Mesendoderm (in vitro differentiated cells): ENCODE results near the gene TENM4.
A peak's percentile ranks its signal among the peaks of the same experiment; 100 is the strongest.

Source experiments
- DNase-seq: peaks from one replicate; pipeline ENCODE4 v3.0.0; 2013
- H2AK5ac ChIP-seq: 2 replicates; pipeline ENCODE4 v1.6.1; 2013; ENCODE audit warnings: low read length, inconsistent platforms
- H2BK120ac ChIP-seq: 2 replicates; pipeline ENCODE4 v1.6.1; 2013; ENCODE audit warnings: low read depth, mild to moderate bottlenecking, low read length, moderate library complexity, mixed read lengths
- H2BK15ac ChIP-seq: replicated peaks from 2 replicates; pipeline ENCODE4 v1.6.1; 2013; ENCODE audit warnings: low read depth, mild to moderate bottlenecking, moderate library complexity
- H2BK5ac ChIP-seq: 2 replicates; pipeline ENCODE4 v1.6.1; 2013; ENCODE audit warnings: low read length, inconsistent platforms
- H3K18ac ChIP-seq: 2 replicates; pipeline ENCODE4 v1.6.1; 2013; ENCODE audit warnings: mild to moderate bottlenecking, low read length, mixed read lengths
- H3K23ac ChIP-seq: one replicate; pipeline ENCODE4 v1.6.1; 2013; ENCODE audit warnings: low read length
- H3K27ac ChIP-seq: 2 replicates; pipeline ENCODE4 v1.5.1; 2013; ENCODE audit warnings: low read depth, mild to moderate bottlenecking, inconsistent platforms, low read length, moderate library complexity
- H3K27me3 ChIP-seq: 2 replicates; pipeline ENCODE4 v1.6.1; 2013; ENCODE audit warnings: low read length, control low read depth, mild to moderate bottlenecking, inconsistent platforms; ENCODE audit not compliant: insufficient read depth, poor library complexity
- H3K36me3 ChIP-seq: 2 replicates; pipeline ENCODE4 v1.6.1; 2013; ENCODE audit warnings: low read length, inconsistent platforms; ENCODE audit not compliant: control insufficient read depth, insufficient read depth
- H3K4ac ChIP-seq: one replicate; pipeline ENCODE4 v1.6.1; 2013; ENCODE audit warnings: low read depth, mild to moderate bottlenecking, low read length, moderate library complexity
- H3K4me1 ChIP-seq: 2 replicates; pipeline ENCODE4 v1.6.1; 2013; ENCODE audit warnings: low read depth, low read length, inconsistent platforms; ENCODE audit not compliant: control insufficient read depth
- H3K4me2 ChIP-seq: 2 replicates; pipeline ENCODE4 v1.6.1; 2013; ENCODE audit warnings: low read length
- H3K4me3 ChIP-seq: 2 replicates; pipeline ENCODE4 v1.5.1; 2013; ENCODE audit warnings: mild to moderate bottlenecking, low read length
- H3K56ac ChIP-seq: one replicate; pipeline ENCODE4 v1.6.1; 2013; ENCODE audit warnings: low read length
- H3K79me1 ChIP-seq: 2 replicates; pipeline ENCODE4 v1.6.1; 2013; ENCODE audit warnings: low read length, inconsistent platforms
- H3K79me2 ChIP-seq: 2 replicates; pipeline ENCODE4 v1.6.1; 2013; ENCODE audit warnings: mild to moderate bottlenecking, low read length; ENCODE audit not compliant: control insufficient read depth, insufficient read depth
- H3K9ac ChIP-seq: 2 replicates; pipeline ENCODE4 v1.6.1; 2013; ENCODE audit warnings: low read length, inconsistent platforms
- H4K5ac ChIP-seq: one replicate; pipeline ENCODE4 v1.6.1; 2013; ENCODE audit warnings: low read length
- H4K8ac ChIP-seq: one replicate; pipeline ENCODE4 v1.6.1; 2013; ENCODE audit warnings: low read depth, mild to moderate bottlenecking, control low read depth, low read length, moderate library complexity
- WGBS: extraction: QIAGEN DNeasy Blood & Tissue Kit; methylation state at CpG from one replicate; pipeline ENCODE4 v1.1.7; 2013; ENCODE audit warnings: low lambda C conversion rate, missing lambda C conversion rate; ENCODE audit not compliant: insufficient coverage; ENCODE audit errors: extremely low coverage; 5-methylcytosine and 5-hydroxymethylcytosine counted together

The TENM4 gene

GRCh38 chr11:78630561-78631303, 810.1 kb downstream of the TENM4 start:
- no peak for DNase-seq

GRCh38 chr11:78630155-78630554, 810.7 kb downstream of the TENM4 start:
- Histone ChIP-seq H3K56ac (no peak overlapping the region), H3K27ac (no peak overlapping the region), H4K5ac (no peak overlapping the region), H4K8ac (no peak overlapping the region), H2BK120ac (no peak overlapping the region), H3K27me3 (no peaks in the 10 kb centered on the region), H3K36me3 (no peaks in the 10 kb centered on the region), H3K4me2 (no peak overlapping the region), H2AK5ac (no peak overlapping the region), H3K23ac (no peak overlapping the region), H3K18ac (no peak overlapping the region), H3K4me1 (no peaks in the 10 kb centered on the region), H2BK5ac (no peak overlapping the region), H3K9ac (no peak overlapping the region), H3K4ac (no peak overlapping the region), H2BK15ac (no peak overlapping the region), H3K79me2 (no peaks in the 10 kb centered on the region), H3K79me1 (no peaks in the 10 kb centered on the region), H3K4me3 (no peak overlapping the region)
- WGBS, result no CpG with 5 or more reads among the region's 3 CpGs
- no peak for DNase-seq

More at GRCh38 chr11:78630561-78631303, 810.1 kb downstream of the TENM4 start:
- Histone ChIP-seq H3K27me3 (no peaks in the 10 kb centered on the region), H3K9ac (no peak overlapping the region), H3K23ac (no peak overlapping the region), H3K27ac (no peak overlapping the region), H2BK120ac (no peak overlapping the region), H3K4me3 (no peak overlapping the region), H3K36me3 (no peaks in the 10 kb centered on the region), H3K18ac (no peak overlapping the region), H2BK15ac (no peak overlapping the region), H4K8ac (no peak overlapping the region), H4K5ac (no peak overlapping the region), H2AK5ac (no peak overlapping the region), H3K4me2 (no peak overlapping the region), H3K56ac (no peak overlapping the region), H3K4me1 (no peaks in the 10 kb centered on the region), H2BK5ac (no peak overlapping the region), H3K79me1 (no peaks in the 10 kb centered on the region), H3K79me2 (no peaks in the 10 kb centered on the region), H3K4ac (no peak overlapping the region)
- WGBS, result no CpG with 5 or more reads among the region's 4 CpGs

DNA sequence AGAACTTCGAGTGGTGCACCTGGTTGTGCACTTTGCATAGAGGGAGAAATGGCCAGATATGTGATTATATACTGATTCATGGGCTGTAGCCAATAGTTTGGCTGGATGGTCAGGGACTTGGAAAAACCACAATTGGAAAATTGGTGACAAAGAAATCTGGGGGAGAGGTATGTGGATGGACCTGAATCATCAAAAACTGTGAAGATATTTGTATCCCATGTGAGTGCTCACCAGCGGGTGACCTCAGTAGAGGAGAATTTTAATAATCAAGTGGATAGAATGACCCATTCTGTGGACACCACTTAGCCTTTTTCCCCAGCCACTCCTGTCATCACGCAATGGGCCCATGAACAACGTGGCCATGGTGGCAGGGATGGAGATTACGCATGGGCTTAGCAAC, 818.2 kb downstream of the TENM4 start:
- no peak overlapping the region for H2BK120ac ChIP-seq
- H4K5ac ChIP-seq, result no peak overlapping the region
- H3K4me2 ChIP-seq, result no peak overlapping the region
- H4K8ac ChIP-seq, result no peak overlapping the region
- no peak overlapping the region for H3K23ac ChIP-seq
- H3K4me1 ChIP-seq, result no peaks in the 10 kb centered on the region
- no peak overlapping the region for H2AK5ac ChIP-seq
- no CpG with 5 or more reads among the region's 5 CpGs for WGBS
- H3K36me3 ChIP-seq, result no peaks in the 10 kb centered on the region
- H3K79me2 ChIP-seq, result no peaks in the 10 kb centered on the region
- no peak for DNase-seq
- no peak overlapping the region for H3K27ac ChIP-seq
- H3K4me3 ChIP-seq, result no peak overlapping the region
- no peaks in the 10 kb centered on the region for H3K79me1 ChIP-seq
- no peak overlapping the region for H3K4ac ChIP-seq
- no peak overlapping the region for H2BK15ac ChIP-seq
- no peaks in the 10 kb centered on the region for H3K27me3 ChIP-seq
- no peak overlapping the region for H2BK5ac ChIP-seq
- no peak overlapping the region for H3K18ac ChIP-seq
- H3K9ac ChIP-seq, result no peak overlapping the region
- no peak overlapping the region for H3K56ac ChIP-seq

GRCh38 chr11:78620159-78620558, 820.7 kb downstream of the TENM4 start:
- Histone ChIP-seq H3K27me3 (no peaks in the 10 kb centered on the region), H2AK5ac (no peak overlapping the region), H3K79me2 (no peaks in the 10 kb centered on the region), H3K9ac (no peak overlapping the region), H3K79me1 (no peaks in the 10 kb centered on the region), H3K4ac (no peak overlapping the region), H2BK120ac (no peak overlapping the region), H2BK15ac (no peak overlapping the region), H3K23ac (no peak overlapping the region), H3K4me2 (no peak overlapping the region), H2BK5ac (no peak overlapping the region), H3K56ac (no peak overlapping the region), H4K5ac (no peak overlapping the region), H3K4me3 (no peak overlapping the region), H3K18ac (no peak overlapping the region), H3K36me3 (no peaks in the 10 kb centered on the region), H4K8ac (no peak overlapping the region), H3K4me1 (no peaks in the 10 kb centered on the region), H3K27ac (no peak overlapping the region)
- no peak for DNase-seq
- WGBS, result no CpG with 5 or more reads among the region's 2 CpGs

DNA sequence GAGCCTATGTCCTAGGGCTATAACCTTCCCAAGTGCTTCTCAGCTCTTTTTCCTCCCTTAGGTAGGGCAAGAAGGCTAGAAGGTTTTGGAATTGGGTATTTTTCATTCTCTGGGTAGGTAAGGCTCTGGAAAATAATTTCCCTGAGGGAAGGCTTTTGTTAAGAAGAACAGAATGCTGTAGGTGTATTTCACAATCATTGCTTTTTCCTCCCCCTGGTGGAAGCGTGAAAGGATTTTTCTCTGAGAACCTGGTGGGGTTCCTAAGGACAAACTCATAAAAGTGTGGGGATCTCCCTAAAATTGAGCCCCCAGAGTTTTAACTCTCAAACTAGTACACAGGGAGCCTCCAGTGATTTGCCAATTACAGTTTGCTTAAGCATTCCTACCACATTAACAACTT, 825.1 kb downstream of the TENM4 start:
- no peak overlapping the region for H3K4ac ChIP-seq
- H4K5ac ChIP-seq, result no peak overlapping the region
- H2BK15ac ChIP-seq, result no peak overlapping the region
- no peak overlapping the region for H3K23ac ChIP-seq
- no peak overlapping the region for H2AK5ac ChIP-seq
- no peak overlapping the region for H3K9ac ChIP-seq
- H2BK120ac ChIP-seq, result no peak overlapping the region
- no peaks in the 10 kb centered on the region for H3K79me2 ChIP-seq
- H3K4me3 ChIP-seq, result no peak overlapping the region
- no peaks in the 10 kb centered on the region for H3K4me1 ChIP-seq
- H3K4me2 ChIP-seq, result no peak overlapping the region
- H3K36me3 ChIP-seq, result no peaks in the 10 kb centered on the region
- no peak for DNase-seq
- H3K18ac ChIP-seq, result no peak overlapping the region
- H4K8ac ChIP-seq, result no peak overlapping the region
- no CpG with 5 or more reads among the region's 1 CpG for WGBS
- H2BK5ac ChIP-seq, result no peak overlapping the region
- H3K27me3 ChIP-seq, result no peaks in the 10 kb centered on the region
- no peak overlapping the region for H3K27ac ChIP-seq
- H3K79me1 ChIP-seq, result no peaks in the 10 kb centered on the region
- no peak overlapping the region for H3K56ac ChIP-seq

GRCh38 chr11:78613378-78613813, 827.4 kb downstream of the TENM4 start:
- H3K23ac ChIP-seq, result no peak overlapping the region
- H3K27ac ChIP-seq, result no peak overlapping the region
- no peaks in the 10 kb centered on the region for H3K79me1 ChIP-seq
- H3K4me2 ChIP-seq, result no peak overlapping the region
- H3K4me1 ChIP-seq, result peaks cover 1% of the 10 kb centered on the region
- no peak overlapping the region for H2AK5ac ChIP-seq
- no peak overlapping the region for H3K4ac ChIP-seq
- no peak overlapping the region for H3K9ac ChIP-seq
- H2BK5ac ChIP-seq, result no peak overlapping the region
- H3K56ac ChIP-seq, result no peak overlapping the region
- DNase-seq, result peak; percentile 48
- no peaks in the 10 kb centered on the region for H3K36me3 ChIP-seq
- no peak overlapping the region for H3K4me3 ChIP-seq
- no peak overlapping the region for H4K8ac ChIP-seq
- no peak overlapping the region for H4K5ac ChIP-seq
- H2BK120ac ChIP-seq, result no peak overlapping the region
- no peak overlapping the region for H2BK15ac ChIP-seq
- no peaks in the 10 kb centered on the region for H3K79me2 ChIP-seq
- no peaks in the 10 kb centered on the region for H3K27me3 ChIP-seq
- H3K18ac ChIP-seq, result no peak overlapping the region
- no CpG with 5 or more reads among the region's 5 CpGs for WGBS
